H1 (cell line): Measurements from ENCODE around the gene SERGEF. TPM values are rescaled to one million over a fixed set of nuclear protein-coding genes. Genes with fewer than 3 reads are reported as not detected.

Experiments used
- CTCF ChIA-PET: fragments of 300-600 bp; sonication (Branson Sonifier 250); formaldehyde crosslinking; loops from one replicate; lab custom pipeline; 2021; ENCODE audit not compliant: partially characterized antibody; lab: Charles Lee
- POLR2A ChIA-PET: fragments of 300-600 bp; sonication (Branson Sonifier 250); formaldehyde crosslinking; loops from one replicate; lab custom pipeline; 2021; ENCODE audit warnings: inconsistent platforms; ENCODE audit not compliant: partially characterized antibody; lab: Charles Lee
- DNase-seq, 2 experiments: peaks; one replicate each; pipeline versions ENCODE4 v3.0.0 to v3.0.0-alpha.2; 2010 to 2022; ENCODE audit warnings: low spot score in 2 of 2, low read depth in 1 of 2, mixed read lengths in 1 of 2
- FAIRE-seq: peaks from 2 replicates; lab custom pipeline; 2011; peaks lifted over from hg19 to GRCh38; lab: Jason Lieb, UNC
- H2AFZ ChIP-seq: 2 replicates; pipeline ENCODE4 v1.8.1; 2012; ENCODE audit warnings: low read length, inconsistent platforms
- H2AK5ac ChIP-seq: 2 replicates; pipeline ENCODE4 v1.6.1; 2013; ENCODE audit warnings: low read depth, low read length
- H2BK120ac ChIP-seq: replicated peaks from 2 replicates; pipeline ENCODE3; 2013; ENCODE audit warnings: low read depth, low read length, inconsistent platforms
- H2BK12ac ChIP-seq: 2 replicates; pipeline ENCODE4 v1.6.1; 2013; ENCODE audit warnings: low read depth, low read length
- H2BK15ac ChIP-seq: 2 replicates; pipeline ENCODE4 v1.6.1; 2013; ENCODE audit warnings: low read length
- H2BK20ac ChIP-seq: 2 replicates; pipeline ENCODE4 v1.6.1; 2013; ENCODE audit warnings: low read length
- H2BK5ac ChIP-seq: 2 replicates; pipeline ENCODE4 v1.6.1; 2013; ENCODE audit warnings: low read depth, low read length
- H3K14ac ChIP-seq: 2 replicates; pipeline ENCODE4 v1.6.1; 2013; ENCODE audit warnings: inconsistent platforms; ENCODE audit not compliant: insufficient read length
- H3K18ac ChIP-seq: 2 replicates; pipeline ENCODE4 v1.6.1; 2013; ENCODE audit warnings: low read length; ENCODE audit errors: extremely low read depth
- H3K23ac ChIP-seq: 2 replicates; pipeline ENCODE4 v1.6.1; 2013; ENCODE audit warnings: inconsistent platforms; ENCODE audit not compliant: insufficient read length
- H3K23me2 ChIP-seq: 2 replicates; pipeline ENCODE4 v1.6.1; 2013; ENCODE audit warnings: low read depth, low read length
- H3K27ac ChIP-seq: 2 replicates; pipeline ENCODE4 v1.6.1; 2011; ENCODE audit warnings: low read depth, low read length, inconsistent platforms
- H3K27me3 ChIP-seq, 4 experiments: replicated peaks in 1 of 4; 1 replicate in 1 of 4; 2 replicates in 3 of 4; pipeline versions ENCODE4 v1.6.1 to v1.8.1; 2011 to 2013; ENCODE audit warnings: low read length in 3 of 4, mild to moderate bottlenecking in 3 of 4, inconsistent platforms in 2 of 4, mixed read lengths in 2 of 4, moderate library complexity in 1 of 4; ENCODE audit not compliant: control insufficient read depth in 3 of 4, insufficient read depth in 3 of 4; ENCODE audit errors: extremely low read depth in 1 of 4
- H3K36me3 ChIP-seq, 4 experiments: 2 replicates each; pipeline versions ENCODE4 v1.6.1 to v1.8.1; 2011 to 2013; ENCODE audit warnings: mild to moderate bottlenecking in 4 of 4, low read length in 3 of 4, moderate library complexity in 2 of 4, control low read depth in 1 of 4, inconsistent platforms in 1 of 4; ENCODE audit not compliant: insufficient read depth in 4 of 4, control insufficient read depth in 2 of 4
- H3K4ac ChIP-seq: replicated peaks from 2 replicates; pipeline ENCODE3; 2013; ENCODE audit warnings: low read length, low read depth, mixed read lengths, inconsistent platforms; ENCODE audit not compliant: insufficient read length
- H3K4me1 ChIP-seq, 4 experiments: replicated peaks in 1 of 4; 1 replicate in 1 of 4; 2 replicates in 3 of 4; pipeline versions ENCODE4 v1.6.1 to v1.8.1; 2011 to 2013; ENCODE audit warnings: low read length in 3 of 4, inconsistent platforms in 2 of 4, mixed read lengths in 1 of 4; ENCODE audit not compliant: insufficient read depth in 4 of 4, control insufficient read depth in 3 of 4
- H3K4me2 ChIP-seq, 2 experiments: 2 replicates each; pipeline versions ENCODE4 v1.6.1 to v1.8.1; 2011 to 2013; ENCODE audit warnings: low read depth in 2 of 2, low read length in 2 of 2, control low read depth in 1 of 2, inconsistent platforms in 1 of 2, mild to moderate bottlenecking in 1 of 2; ENCODE audit not compliant: insufficient read depth in 1 of 2
- H3K4me3 ChIP-seq, 4 experiments: fragments of 200-600, 300-600 bp in 1 of 4; sonication (generic), shearing (Covaris generic), sonication (Bioruptor Twin) in 1 of 4; 2 replicates each; pipeline versions ENCODE4 v1.5.1 to v1.8.1; 2011 to 2016; ENCODE audit warnings: low read length in 4 of 4, low read depth in 3 of 4, control low read depth in 2 of 4, inconsistent platforms in 2 of 4, mild to moderate bottlenecking in 2 of 4, mixed read lengths in 1 of 4, moderate library complexity in 1 of 4; ENCODE audit not compliant: insufficient read depth in 2 of 4; ENCODE audit errors: extremely low read depth in 1 of 4
- H3K56ac ChIP-seq: replicated peaks from 2 replicates; pipeline ENCODE3; 2013; ENCODE audit warnings: low read depth, mild to moderate bottlenecking, mixed read lengths, low read length, inconsistent platforms; ENCODE audit not compliant: insufficient read length
- H3K79me1 ChIP-seq: 2 replicates; pipeline ENCODE4 v1.6.1; 2013; ENCODE audit warnings: low read depth, low read length, control low read depth
- H3K79me2 ChIP-seq, 2 experiments: 2 replicates each; pipeline versions ENCODE4 v1.6.1 to v1.8.1; 2012 to 2013; ENCODE audit warnings: low read length in 2 of 2, mild to moderate bottlenecking in 2 of 2, inconsistent platforms in 1 of 2; ENCODE audit not compliant: insufficient read depth in 2 of 2, control insufficient read depth in 1 of 2
- H3K9ac ChIP-seq, 4 experiments: replicated peaks in 1 of 4; 1 replicate in 1 of 4; 2 replicates in 3 of 4; pipeline versions ENCODE4 v1.6.1 to v1.8.1; 2011 to 2013; ENCODE audit warnings: low read depth in 3 of 4, low read length in 3 of 4, control low read depth in 2 of 4, mild to moderate bottlenecking in 2 of 4, moderate library complexity in 2 of 4, inconsistent platforms in 1 of 4; ENCODE audit errors: extremely low read depth in 1 of 4
- H3K9me3 ChIP-seq, 2 experiments: 2 replicates each; pipeline versions ENCODE4 v1.6.1 to v1.8.1; 2012 to 2013; ENCODE audit warnings: mild to moderate bottlenecking in 2 of 2, moderate library complexity in 2 of 2, control low read depth in 1 of 2, inconsistent platforms in 1 of 2, low read depth in 1 of 2, low read length in 1 of 2, mixed read lengths in 1 of 2; ENCODE audit not compliant: insufficient read depth in 2 of 2
- H4K20me1 ChIP-seq, 2 experiments: replicated peaks in 1 of 2; 2 replicates each; pipeline versions ENCODE3 to v1.8.1; 2011 to 2013; ENCODE audit warnings: inconsistent platforms in 2 of 2, low read length in 2 of 2, mild to moderate bottlenecking in 1 of 2; ENCODE audit not compliant: insufficient read depth in 2 of 2, control insufficient read depth in 1 of 2
- H4K5ac ChIP-seq: 2 replicates; pipeline ENCODE4 v1.6.1; 2013; ENCODE audit warnings: low read length, low read depth, mixed read lengths, inconsistent platforms; ENCODE audit not compliant: insufficient read length
- H4K8ac ChIP-seq: 2 replicates; pipeline ENCODE4 v1.8.0; 2013; ENCODE audit warnings: mild to moderate bottlenecking, moderate library complexity, low read length, inconsistent platforms; ENCODE audit not compliant: insufficient read depth; ENCODE audit errors: extremely low read depth
- H4K91ac ChIP-seq: replicated peaks from 2 replicates; pipeline ENCODE3; 2013; ENCODE audit warnings: low read length, mixed read lengths, inconsistent platforms; ENCODE audit not compliant: insufficient read length
- CTCF ChIP-seq, 3 experiments: IDR thresholded peaks; 1 replicate in 2 of 3; 2 replicates in 1 of 3; pipeline versions ENCODE4 v1.5.1 to v1.6.1; 2011; ENCODE audit warnings: low read length in 3 of 3, mild to moderate bottlenecking in 3 of 3, inconsistent platforms in 2 of 3, low read depth in 1 of 3, moderate library complexity in 1 of 3; ENCODE audit not compliant: insufficient read depth in 1 of 3; ENCODE audit errors: control extremely low read depth in 1 of 3
- EGR1 ChIP-seq: IDR thresholded peaks from 2 replicates; pipeline ENCODE4 v1.6.1; 2011; ENCODE audit warnings: low read depth, low read length, borderline replicate concordance
- HDAC2 ChIP-seq, 2 experiments: fragments of 300-600 bp in 1 of 2; sonication (generic) in 1 of 2; IDR thresholded peaks; 2 replicates each; pipeline ENCODE4 v1.6.1; 2011 to 2012; ENCODE audit warnings: low read depth in 2 of 2, low read length in 2 of 2, mild to moderate bottlenecking in 2 of 2, moderate library complexity in 2 of 2, borderline replicate concordance in 1 of 2, inconsistent platforms in 1 of 2
- NANOG ChIP-seq: IDR thresholded peaks from 2 replicates; pipeline ENCODE4 v1.6.1; 2011; ENCODE audit warnings: low read length, low read depth, mild to moderate bottlenecking, inconsistent platforms; ENCODE audit not compliant: insufficient read depth, poor library complexity, severe bottlenecking
- POLR2A ChIP-seq, 2 experiments: IDR thresholded peaks; 1 replicate in 1 of 2; 2 replicates in 1 of 2; pipeline ENCODE4 v1.6.1; 2011; ENCODE audit warnings: low read depth in 2 of 2, low read length in 2 of 2, mild to moderate bottlenecking in 2 of 2; ENCODE audit errors: control extremely low read depth in 1 of 2
- RBBP5 ChIP-seq: IDR thresholded peaks from 2 replicates; pipeline ENCODE4 v1.7.1; 2012; ENCODE audit warnings: low read depth, mild to moderate bottlenecking, inconsistent platforms, low read length, moderate library complexity, borderline replicate concordance
- RNF2 ChIP-seq: fragments of 200-900, 300-1000 bp; sonication (generic); IDR thresholded peaks from 2 replicates; pipeline ENCODE4 v1.7.1; 2016; ENCODE audit warnings: borderline replicate concordance, low read depth, mild to moderate bottlenecking, antibody characterized with exemption, low read length; ENCODE audit not compliant: poor library complexity, severe bottlenecking; ENCODE audit errors: missing control alignments
- SAP30 ChIP-seq: fragments of 300-600 bp; sonication (generic); IDR thresholded peaks from 2 replicates; pipeline ENCODE4 v1.7.1; 2012; ENCODE audit warnings: low read length, moderate library complexity, mild to moderate bottlenecking, inconsistent platforms; ENCODE audit not compliant: insufficient read depth, insufficient replicate concordance
- WGBS, 2 experiments: shearing (Covaris generic) in 1 of 2; methylation state at CpG; one replicate each; pipeline versions ENCODE4 v1.1.6 to v1.1.7; 2013 to 2015; ENCODE audit warnings: low lambda C conversion rate in 2 of 2, mixed read lengths in 2 of 2, inconsistent platforms in 1 of 2, low coverage in 1 of 2, missing lambda C conversion rate in 1 of 2; ENCODE audit not compliant: insufficient replicate concordance in 2 of 2, insufficient coverage in 1 of 2, insufficient read length in 1 of 2; ENCODE audit errors: extremely low coverage in 1 of 2, missing lambda C conversion rate in 1 of 2; 5-methylcytosine and 5-hydroxymethylcytosine counted together
- polyA plus RNA-seq, 7 experiments: library from polyadenylated mRNA; depleted of rRNA in 3 of 7; stranded (reverse) in 5 of 7; unstranded in 2 of 7; fragments of >200 nt in 5 of 7; fragments of 200-250 nt in 2 of 7; gene quantifications; 1 replicate in 5 of 7; 2 replicates in 1 of 7; 4 replicates in 1 of 7; pipeline versions ENCODE4 v1.2.1 to v1.2.3, GENCODE V29; 2011 to 2013; ENCODE audit warnings: missing spikeins in 2 of 7, mixed read lengths in 2 of 7
- total RNA-seq: library from RNA; stranded (reverse); fragmentation: NEBNext Ultra II Directional; extraction: Animal tissue kit (Norgen Biotek cat#: 25700); gene quantifications from 2 replicates; pipeline ENCODE4 v1.2.1, GENCODE V29; 2021

The SERGEF gene
- total and polyA plus RNA-seq, 2 of the 8 experiments (the other 6 are each of a cell fraction or from before 2014, with no cell fraction given): 16.6 to 28.8 TPM

GRCh38 chr11:17918049-17918605 is 94.7 kb downstream of the SERGEF start:
- H3K27ac ChIP-seq: no peak overlapping the region
- no peak overlapping the region for H3K18ac ChIP-seq
- H3K4me2 ChIP-seq: peak overlapping the region in 1 of 2 experiments; percentile 51; a peak in 2 of 4 replicates
- no peak overlapping the region for H4K91ac ChIP-seq
- no peak overlapping the region for H2AFZ ChIP-seq
- no peak overlapping the region for H3K9ac ChIP-seq
- H2BK12ac ChIP-seq: no peak overlapping the region; the same call in 1 of the 2 replicates
- no peak overlapping the region for H4K5ac ChIP-seq
- no peaks in the 10 kb centered on the region for H4K20me1 ChIP-seq
- peak; percentile 66 for FAIRE-seq
- H3K27me3 ChIP-seq: no peaks in the 10 kb centered on the region
- no peaks in the 10 kb centered on the region for H3K79me1 ChIP-seq
- H3K36me3 ChIP-seq: no peaks in the 10 kb centered on the region
- H2BK5ac ChIP-seq: no peak overlapping the region
- no peak overlapping the region for H2BK20ac ChIP-seq
- no peak overlapping the region for H3K4ac ChIP-seq
- H3K4me3 ChIP-seq: 0 out of 8 replicates have a peak overlapping the region, but pooled peaks of 1 of the 4 experiments have one; percentile 0
- no peak overlapping the region for H3K14ac ChIP-seq
- no peaks in the 10 kb centered on the region for H3K9me3 ChIP-seq
- H3K56ac ChIP-seq: no peak overlapping the region
- ChIA-PET CTCF (interaction anchor here (0.6 to 10.4 kb wide), 9 partner anchors 12 to 188 kb away, joined by 3 to 62 read pairs (median 5); no protein-coding TSS in a partner anchor), POLR2A (interaction anchor here (1.4 to 3.2 kb wide), 3 partner anchors 12 to 15 kb away, joined by 4 to 10 read pairs (median 5); no protein-coding TSS in a partner anchor)
- H3K23ac ChIP-seq: no peak overlapping the region
- no peaks in the 10 kb centered on the region for H3K23me2 ChIP-seq
- H2BK120ac ChIP-seq: no peak overlapping the region
- H4K8ac ChIP-seq: no peak overlapping the region
- WGBS, 2 experiments: 80% methylated on average over 1 of the region's 1 CpG; no CpG with 5 or more reads in 1 of the 2 experiments
- no peaks in the 10 kb centered on the region for H3K79me2 ChIP-seq
- DNase-seq: no peak
- H3K4me1 ChIP-seq: peaks cover 5 to 15% (median 11%) of the 10 kb centered on the region in 4 experiments; a peak in 5 of 7 replicates
- no peak overlapping the region for H2AK5ac ChIP-seq
- no peak overlapping the region for H2BK15ac ChIP-seq
- TF ChIP-seq POLR2A (IDR thresholded peaks at IDR 0.05; ENCODE audit: control extremely low read depth in 1 of 2, low read depth in 2 of 2, low read length in 2 of 2) (no peak), EGR1 (no peak), HDAC2 (IDR thresholded peaks at IDR 0.05; ENCODE audit: borderline replicate concordance in 1 of 2, low read depth in 2 of 2, low read length in 2 of 2) (no peak), CTCF (IDR thresholded peaks at IDR 0.05; ENCODE audit: control extremely low read depth in 1 of 3, insufficient read depth in 1 of 3, low read depth in 1 of 3, low read length in 3 of 3) (no peak), RNF2 (no peak), RBBP5 (no peak), NANOG (no peak), SAP30 (no peak)
